Fibroblast of skin of scalp (primary cell): ENCODE data around the gene PDLIM3.
"Not testable (repeated sequence)": the region's sequence is repeated elsewhere in the genome, so short reads cannot be mapped to it uniquely, and the experiment has no call there.

Source experiments
- DNase-seq: peaks from one replicate; pipeline ENCODE4 v3.0.0-alpha.2; 2013

The PDLIM3 gene

DNA sequence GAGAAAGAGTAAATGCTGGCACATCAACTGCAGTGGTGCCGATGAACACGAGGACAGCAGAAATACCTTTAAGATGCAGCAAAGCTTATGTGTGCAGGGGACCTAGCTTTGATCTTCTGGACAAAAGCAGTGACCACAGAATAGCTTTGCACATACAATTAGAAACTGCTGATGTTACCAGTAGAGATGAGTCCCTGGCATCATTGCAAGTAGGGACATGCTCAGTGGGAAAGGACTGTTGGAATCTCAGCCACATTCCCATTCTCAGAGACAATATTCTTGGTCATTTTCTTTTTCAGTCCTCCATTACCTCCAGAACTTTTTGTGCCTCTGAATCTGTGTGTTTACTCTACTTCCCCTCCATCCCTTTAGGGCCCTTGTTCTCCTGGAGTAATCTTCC lies 16.9 kb upstream of the PDLIM3 start:
- no peak for DNase-seq

DNA sequence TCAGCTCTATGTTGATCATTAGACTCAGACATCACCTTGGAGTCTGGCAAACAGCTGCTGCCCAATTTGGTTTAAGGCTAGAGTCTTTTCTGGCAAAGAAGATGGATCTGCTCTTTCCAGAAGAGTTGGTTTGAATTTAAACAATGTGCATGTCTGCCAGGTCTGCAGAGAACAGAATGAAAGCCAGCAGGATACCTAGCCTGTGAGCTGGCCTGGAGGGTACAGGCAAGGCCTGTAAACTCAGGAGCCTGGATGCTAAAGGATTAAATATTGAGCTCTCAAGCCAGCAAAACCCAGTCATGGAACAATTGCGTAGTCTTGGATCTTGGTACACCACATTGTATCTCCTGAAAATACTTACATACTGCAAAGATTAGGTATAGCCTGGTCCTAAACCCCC lies 15.6 kb upstream of the PDLIM3 start:
- DNase-seq = no peak

DNA sequence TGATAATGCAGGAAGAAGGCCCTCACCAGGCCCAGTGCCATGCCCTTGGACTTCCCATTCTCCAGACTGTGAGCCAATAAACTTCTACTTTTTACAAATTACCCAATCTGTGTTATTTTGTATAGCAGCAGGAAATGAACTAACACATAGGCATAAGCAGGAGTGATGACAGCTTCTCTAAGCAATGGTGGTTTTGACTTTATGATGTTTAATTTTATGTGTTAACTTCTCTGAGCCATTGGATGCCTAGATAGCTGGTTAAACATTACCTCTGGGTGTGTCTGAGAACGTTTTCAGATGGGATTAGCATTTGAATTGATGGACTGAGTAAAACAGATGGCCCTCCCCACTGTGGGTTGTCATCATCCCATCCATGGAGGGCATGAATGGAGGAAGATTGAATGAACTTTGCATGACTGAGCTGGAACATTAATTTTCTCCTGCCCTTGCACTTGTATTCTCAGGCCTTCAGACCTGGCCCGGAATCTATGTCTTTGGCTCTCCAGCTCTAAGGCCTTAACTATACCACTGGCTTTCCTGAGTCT lies 13.9 kb upstream of the PDLIM3 start:
- DNase-seq = no peak

DNA sequence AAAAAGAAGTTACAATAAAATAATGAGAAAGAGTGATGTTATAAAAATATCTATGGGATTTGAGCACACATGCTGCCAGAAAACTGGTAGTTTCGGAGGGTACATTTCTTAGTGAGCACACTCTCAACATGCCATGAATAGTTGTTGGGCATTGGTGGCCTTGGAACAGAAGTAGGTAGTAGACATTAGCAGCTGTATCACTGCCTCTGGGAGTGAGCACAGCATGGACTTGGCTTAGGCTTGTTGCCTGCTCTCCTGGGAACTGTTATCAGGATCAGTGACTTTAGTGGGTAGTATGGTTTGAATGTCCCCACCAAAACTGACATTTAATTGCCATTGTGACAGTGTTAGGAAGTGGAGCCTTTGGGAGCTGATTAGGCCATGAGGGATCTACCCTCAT lies 13.3 kb upstream of the PDLIM3 start:
- no peak for DNase-seq

DNA sequence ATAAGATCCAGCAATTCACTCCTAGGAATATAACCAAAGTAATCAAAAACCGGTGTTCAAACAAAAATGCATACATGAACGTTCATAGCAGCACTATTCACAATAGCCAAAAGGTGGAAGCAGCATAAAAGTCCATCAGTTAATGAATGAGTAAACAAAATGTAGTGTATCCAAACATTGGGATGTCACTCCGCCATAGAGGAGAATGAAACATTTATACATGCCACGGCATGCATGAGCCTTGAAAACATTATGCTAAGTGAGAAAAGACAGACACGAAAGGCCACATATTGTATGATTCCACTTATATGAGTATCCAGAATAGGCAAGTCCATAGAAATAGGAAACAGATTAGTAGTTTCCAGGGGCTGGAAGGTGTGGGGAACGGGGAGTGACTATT lies 11.0 kb upstream of the PDLIM3 start:
- DNase-seq = no peak

DNA sequence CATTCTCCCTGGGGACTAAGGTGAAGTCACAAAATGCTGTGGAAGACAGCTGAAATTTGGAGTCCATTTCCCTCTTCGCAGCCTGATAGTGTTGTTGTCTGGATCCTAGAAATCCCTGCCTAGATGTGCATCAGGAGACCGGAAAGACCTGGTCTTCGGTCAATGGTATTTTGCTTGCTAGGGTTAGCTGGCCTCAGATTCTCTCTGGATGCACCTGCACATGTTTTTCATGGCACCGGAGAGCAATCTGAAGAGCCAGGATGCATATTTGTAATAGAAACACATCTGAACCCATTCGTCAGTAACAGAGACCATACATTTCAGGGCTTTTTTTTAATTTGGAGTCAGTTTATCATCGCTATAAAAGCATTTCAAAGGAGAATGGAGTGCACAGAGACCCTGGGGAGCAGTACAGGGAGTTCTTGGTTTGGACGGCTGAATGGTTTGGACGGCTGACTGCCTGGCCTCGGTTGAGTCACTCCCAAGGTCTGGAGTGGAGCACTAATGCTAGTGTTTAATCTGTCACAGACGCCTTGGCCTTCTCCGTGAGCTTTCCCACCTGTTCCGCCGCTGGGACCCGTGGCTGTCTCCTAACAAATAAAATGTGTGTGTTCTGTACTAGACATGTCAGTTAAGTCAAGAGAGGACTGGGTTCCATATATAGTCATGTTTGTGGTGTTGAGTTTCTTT lies 7.5 kb upstream of the PDLIM3 start:
- no peak for DNase-seq

DNA sequence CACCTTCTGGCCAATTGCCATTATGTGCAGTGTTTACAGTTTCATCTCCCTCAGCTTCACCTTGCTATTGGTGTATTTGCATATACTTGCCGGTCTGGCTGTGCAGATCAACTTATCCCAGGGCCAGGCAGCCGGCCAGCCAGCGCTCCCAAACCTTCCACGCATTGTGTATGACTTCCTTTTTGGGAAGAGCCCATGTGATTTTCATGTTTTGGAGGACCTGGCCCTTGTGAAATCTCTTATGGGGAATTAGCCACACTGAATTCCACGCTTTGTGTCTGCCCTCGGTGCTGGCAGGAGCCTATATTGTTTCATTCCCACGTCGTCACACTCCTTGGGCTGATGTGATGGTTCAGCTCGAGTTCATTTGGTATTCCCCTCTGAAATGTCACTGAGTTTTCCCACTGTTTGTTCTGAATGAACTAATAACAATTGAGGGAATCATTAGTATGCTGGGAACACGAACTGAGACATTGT lies 6.0 kb upstream of the PDLIM3 start:
- no peak for DNase-seq

DNA sequence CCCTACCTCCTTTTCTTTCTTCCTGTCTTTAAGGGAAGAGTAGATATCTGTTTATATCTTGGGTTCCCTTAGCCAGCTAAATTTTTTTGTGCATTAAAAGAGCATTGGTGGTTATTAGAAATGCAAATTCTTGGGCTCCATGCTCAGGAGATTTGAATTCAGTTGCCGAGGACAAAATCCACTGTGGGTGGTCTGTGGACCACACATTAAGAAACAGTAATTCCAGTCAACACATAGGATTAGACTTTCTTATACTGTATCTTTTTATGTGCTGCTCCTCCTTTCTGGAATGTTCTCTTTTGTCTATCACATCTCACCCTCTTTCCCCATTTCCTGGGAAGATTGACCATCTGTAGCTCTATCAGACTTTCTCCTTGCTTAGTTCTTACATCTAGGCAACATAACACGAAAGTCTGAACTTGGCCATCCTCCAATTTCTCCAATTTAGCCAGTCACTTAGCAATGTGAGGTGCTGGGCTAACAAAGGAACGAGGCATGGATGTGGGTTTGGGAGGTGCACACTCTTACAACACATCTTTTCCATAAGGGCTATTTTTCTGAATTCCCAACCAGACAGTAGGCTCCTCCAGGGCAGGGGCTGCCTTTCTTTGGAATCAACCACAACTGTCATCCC lies 5.3 kb upstream of the PDLIM3 start:
- no peak for DNase-seq

DNA sequence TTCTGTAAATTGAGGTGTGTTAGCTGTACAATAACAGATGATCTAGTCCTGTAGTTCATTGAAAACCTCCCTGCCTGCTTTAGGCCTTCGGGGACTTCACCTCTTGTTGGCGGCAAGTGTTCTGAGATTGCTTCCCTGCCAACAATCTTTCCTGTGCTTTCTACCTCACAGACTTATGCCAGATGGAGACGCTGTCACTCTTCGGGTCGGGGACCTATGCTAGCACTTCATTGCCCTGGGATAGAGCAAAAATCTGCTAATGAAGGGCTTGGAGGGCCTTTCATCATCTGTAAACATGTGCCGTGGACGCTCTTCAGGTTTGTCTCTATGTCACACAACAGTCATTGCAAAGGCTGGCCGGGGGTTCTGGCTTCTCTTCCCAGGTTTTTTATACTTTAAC lies 4.7 kb upstream of the PDLIM3 start:
- no peak for DNase-seq

DNA sequence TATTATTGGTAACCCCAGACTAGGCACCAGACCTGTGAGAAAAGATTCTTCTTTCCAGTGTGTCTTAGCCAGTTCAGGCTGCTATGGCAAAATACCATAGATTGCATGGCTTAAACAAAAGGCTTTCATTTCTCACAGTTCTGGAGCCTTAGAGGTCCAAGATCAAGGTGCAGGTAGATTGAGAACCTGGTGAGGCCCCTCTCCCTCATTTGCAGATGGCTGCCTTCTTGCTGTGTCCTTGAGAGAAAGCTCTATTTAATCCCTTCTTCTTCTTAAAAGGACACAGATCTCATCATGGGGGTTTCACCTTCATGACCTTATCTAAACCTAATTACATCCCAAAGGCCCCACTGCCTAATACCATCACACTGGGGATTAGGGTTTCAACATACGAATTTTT lies 3.5 kb upstream of the PDLIM3 start:
- DNase-seq = no peak

DNA sequence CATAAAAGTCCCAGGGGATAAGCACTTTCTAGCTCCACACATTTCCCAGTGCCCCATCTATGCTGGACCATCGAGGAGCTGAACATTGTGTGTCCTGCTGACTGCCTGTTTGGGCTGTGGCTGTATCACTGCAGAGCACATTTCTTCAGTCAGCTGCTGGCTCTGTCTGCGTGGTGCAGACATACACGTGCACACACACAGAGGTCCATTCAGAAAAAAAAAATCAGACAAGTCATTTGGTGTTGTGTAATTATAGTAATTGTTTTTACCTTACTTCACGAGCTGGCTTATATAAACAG lies 1.1 kb upstream of the PDLIM3 start:
- DNase-seq = no peak

DNA sequence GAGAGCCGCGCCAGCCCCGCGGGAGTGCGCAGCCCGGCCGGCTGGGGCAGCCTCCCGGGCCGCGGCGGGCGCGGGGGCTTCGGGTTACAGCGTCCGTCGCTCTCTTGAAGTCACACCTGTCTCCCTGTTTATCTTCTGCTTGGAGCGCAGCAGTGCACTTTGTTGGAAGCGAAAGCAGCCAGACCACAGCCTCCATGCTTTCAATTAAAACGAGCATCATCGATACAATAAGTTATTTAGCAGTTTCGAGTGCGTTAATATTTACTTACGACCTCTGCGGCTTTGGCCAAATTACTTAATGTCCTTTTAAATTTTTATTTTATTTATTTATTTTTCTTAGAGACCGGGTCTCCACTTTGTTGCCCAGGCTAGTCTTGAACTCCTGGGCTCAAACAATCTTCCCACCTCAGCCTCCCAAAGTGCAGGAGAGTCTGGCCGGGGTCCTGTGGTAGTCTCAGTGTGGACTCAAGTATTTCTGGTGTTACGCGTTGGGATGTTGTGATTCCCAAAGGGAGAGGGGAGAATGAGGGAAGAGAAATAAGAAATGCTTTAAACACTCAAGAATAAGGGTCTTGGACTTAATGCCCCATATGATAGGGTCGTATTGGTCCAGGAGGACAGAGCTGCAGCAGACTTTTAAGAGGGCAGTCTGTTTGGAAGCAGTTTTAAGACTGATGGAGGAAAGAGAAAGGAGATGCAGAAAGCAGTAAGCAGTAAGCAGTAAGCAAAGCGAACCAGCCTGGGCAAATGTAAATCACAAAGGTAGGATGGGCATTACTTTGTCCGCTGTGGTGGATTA lies 504 bp upstream of the PDLIM3 start:
- DNase-seq = no peak

DNA sequence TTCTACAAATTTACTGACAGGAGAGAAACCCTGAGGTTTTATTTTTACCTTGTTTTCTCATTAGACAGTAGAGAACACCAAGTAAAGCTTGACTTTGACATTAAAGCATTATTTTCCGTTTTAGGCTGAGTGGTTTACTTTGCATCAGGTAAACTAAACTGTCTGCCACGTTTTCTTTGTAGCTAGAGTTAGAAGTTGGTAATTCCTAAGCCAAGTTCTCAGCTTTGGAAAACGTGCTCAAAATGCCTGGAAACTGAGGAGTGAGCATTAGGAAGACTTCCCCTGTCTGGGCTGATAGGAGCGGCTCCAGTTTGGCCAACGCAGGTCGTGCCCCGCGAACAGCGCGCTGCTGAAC lies 819 bp downstream of the PDLIM3 start:
- DNase-seq = no peak

DNA sequence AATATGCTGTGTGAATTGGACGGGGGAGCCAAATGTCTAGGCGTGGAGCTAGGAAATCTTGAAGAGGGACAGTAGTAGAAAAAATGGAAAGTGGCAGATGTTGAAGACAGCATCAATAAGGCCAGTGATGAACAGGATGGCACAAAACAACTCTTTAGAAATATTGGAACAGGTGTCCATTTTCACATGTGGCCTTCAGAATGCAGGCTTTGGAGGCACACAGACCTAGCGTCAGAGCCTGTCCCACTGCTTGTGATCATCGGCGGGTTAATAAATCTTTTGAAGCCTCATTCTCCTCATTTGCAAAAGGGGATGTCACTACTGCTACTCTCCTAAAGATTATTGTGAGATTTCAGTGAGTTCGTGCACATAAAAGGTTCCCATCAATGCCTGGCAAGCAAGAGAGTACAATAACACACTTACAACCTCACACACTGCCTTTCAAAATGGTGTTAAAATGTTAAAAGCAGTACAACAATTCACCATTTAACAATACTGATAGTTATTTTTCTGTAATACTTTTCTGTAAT lies 2.4 kb downstream of the PDLIM3 start:
- DNase-seq = no peak

DNA sequence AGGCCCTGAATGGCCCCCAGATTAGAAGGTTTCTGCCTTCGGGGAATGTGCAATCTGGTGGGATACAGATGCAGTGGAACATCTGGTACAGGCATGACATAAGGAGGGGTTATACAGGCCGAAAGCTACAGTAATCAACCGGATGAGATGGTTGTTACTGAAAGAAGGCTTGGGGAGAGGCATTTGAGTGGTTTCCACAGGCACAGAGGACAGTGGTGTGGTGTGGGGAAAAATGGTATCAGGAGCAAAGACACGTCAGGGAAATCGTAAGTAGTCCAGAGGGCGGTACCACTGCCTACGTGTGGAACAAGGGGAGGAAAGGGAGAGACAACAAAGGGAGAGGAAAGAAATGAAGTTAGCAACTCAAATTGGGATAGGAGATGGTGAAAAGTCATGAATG lies 3.0 kb downstream of the PDLIM3 start:
- DNase-seq = no peak

DNA sequence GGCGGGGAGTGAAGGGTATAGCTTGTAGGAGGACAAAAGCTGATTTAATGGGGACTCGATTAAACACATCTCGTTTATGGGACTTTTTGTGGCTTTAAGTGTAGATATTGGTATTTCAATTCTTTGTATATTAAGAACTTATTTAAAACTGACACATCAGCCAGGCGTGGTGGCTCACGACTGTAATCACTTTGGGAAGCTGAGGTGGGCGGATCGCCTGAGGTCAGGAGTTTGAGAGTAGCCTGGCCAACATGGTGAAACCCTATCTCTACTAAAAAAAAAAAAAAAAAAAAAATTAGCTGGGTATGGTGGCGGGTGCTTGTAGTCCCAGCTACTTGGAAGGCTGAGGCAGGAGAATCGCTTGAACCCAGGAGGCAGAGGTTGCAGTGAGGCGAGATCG lies 3.7 kb downstream of the PDLIM3 start:
- DNase-seq = not testable (repeated sequence)

DNA sequence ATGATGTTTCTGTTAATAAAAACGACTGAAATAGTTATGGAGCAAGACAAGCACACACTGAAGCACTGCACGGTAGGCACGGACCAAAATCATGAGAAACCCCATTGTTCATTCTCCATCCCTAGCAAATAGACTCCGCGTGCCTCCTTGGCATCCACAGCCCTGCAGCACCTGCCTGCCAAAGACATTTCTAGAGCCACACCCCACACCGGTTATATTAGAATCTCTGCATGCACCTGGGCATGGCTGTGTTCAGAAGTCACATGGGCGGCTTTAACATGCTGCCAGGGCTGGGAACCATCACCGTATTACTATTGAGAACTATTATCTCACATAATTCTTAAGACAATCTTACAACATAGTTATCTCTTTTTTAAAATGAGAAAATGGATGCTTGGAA lies 5.9 kb downstream of the PDLIM3 start:
- DNase-seq = no peak

DNA sequence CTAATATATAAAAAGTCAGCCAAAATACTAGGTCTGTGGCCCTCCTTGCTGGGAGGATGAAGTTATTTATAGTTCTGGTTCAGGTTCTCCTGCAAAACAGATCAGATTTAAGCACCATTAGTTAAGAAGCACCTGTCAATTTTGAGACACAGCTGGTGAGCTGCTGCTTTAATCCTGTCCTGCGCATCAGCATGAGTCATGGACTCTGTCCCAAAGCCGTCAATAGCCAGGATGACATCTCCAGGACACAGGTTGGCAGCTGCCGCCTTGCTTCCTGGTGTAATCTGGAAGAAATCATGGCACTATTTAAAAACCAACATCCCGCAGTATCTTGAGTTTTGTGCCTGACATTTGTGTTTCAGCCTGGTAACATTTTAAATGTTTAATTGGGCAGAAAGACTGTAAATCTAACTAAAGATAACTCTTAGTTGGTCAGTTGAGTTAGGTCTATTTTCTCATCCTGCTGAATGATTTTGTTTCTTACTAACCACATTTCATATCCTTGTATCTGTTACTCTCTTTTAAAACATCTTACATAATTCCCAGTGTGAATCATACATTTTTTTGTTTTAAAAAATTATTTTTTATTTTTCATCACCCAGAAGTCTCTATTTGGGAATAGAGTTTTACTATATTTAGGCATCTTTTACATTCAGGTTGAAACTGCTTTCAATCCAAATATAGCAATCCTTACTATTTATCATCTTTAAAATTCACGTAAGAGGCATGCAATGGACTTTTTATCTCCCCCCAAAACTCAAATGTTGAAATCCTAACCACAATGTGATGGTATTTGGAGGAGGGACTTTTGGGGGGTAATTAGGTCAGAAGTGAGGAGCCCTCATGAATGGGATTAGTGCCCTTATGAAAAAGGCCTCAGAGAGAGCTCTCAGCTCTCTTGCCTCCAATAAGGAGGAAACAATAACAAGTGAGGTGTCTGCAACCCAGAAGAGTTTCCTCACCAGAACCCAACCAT lies 10.1 kb downstream of the PDLIM3 start:
- DNase-seq = peak; percentile 43

DNA sequence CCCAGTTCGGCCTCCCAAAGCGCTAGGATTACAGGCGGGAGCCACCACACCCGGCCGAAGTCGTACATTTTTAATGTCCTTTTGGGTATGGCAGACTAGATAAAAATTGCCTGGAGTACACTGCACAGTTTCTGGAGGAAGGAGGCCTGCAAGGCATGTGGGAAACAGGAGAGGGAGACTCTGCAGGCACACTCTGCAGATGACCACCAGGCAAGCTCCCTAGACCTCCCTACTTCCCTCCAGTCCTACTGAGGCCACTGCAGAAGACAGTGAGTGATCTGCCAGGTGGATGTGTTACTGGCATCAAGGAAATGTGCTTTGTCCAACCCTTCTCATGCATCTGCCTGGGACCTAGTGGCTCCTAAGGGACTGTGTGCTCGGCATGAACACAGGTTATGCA lies 11.4 kb downstream of the PDLIM3 start:
- DNase-seq = no peak

DNA sequence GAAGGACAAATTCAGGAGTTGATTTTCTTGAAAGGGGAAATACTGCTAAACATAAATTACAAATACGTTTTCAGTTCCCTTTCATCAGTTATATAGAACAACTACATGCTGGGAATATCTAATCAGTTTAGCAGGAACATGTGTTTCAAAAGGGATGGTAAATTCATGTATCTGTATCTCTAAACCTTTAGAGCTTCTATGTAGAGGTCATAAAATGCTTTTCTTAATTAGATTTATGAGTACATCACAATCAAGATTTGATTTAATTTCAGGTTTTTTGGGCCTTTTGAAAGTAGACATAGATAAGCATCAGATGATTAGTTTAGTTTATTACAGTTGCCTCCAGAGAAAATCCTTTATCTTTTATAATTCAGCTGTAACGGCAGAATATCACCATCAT lies 12.9 kb downstream of the PDLIM3 start:
- DNase-seq = no peak

DNA sequence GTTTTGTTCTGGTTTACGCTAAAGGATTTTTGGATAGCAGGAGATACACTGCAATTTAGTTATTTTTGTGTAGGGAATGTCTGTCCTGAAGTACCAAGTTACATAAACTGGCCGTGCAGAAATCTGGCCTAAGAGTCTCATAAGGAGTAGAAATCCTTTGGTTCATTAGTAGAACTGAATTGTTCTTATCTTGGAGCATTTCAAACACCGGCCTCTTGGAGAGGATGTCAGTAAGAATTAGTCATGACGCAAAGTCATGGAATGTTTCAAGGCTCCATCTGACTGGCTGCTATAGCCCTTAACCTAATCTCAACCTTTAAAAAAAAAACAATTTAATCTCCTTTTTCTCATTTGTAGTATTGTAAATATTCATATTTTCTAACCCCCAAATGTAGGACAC lies 15.2 kb downstream of the PDLIM3 start:
- no peak for DNase-seq

DNA sequence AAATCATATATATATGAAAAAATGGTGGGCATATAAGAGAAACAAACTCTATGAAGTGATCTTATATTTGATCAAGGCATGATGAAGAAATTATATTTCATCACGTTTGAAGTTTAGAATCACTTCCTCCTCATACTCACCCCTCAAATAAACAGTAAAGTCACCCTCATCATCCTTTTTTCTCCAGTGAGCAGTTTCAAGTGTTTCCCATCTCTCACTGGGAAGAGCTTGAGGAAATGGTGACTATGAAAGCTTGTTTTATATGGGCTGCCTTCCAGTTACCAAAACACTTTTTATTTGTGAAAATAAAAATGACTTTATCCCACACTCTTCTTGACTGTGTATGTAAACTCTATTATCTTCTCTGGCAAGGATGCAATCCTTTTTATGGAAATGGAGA lies 16.8 kb downstream of the PDLIM3 start:
- no peak for DNase-seq
